Measurements from ENCODE around the gene ADCK1. TPM values are rescaled to one million over a fixed set of nuclear protein-coding genes. Genes with fewer than 3 reads are reported as not detected.

The ADCK1 gene
- total and polyA plus RNA-seq, 2 experiments from 2014 or later: 6.7 to 11.2 TPM

DNA sequence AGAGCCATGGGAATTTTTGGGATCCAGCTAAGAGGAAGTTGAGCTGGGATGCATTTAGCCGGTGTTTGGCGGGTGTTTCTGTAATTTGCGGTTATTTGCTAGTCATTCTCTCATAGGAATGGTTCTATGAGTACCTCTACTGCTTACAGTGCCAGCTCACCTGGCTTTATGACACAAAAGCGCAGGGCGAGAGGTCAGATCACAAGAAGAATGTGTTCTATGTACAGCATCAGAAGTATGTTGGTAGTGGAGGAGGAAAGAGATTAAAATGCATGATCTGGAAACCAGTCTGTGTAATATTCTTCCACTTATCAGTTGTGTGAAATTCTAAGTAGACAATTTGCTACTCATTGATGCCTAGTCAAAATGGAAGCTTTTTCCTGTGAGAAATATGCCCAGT, 173.3 kb downstream of the ADCK1 start (continued):
- TF ChIP-seq ZNF462 (CRISPR knock-in tag; IDR thresholded peaks at IDR 0.05): no peak

- Mint-ChIP-seq H3K27me3 (ENCODE audit: insufficient read depth, low read depth, poor library complexity) (peaks cover 6% of the 10 kb centered on the region), H3K36me3 (ENCODE audit: low read depth) (no peaks in the 10 kb centered on the region), H3K4me1 (peaks cover 19% of the 10 kb centered on the region), H3K27ac (no peak overlapping the region), H3K9me3 (no peaks in the 10 kb centered on the region), H3K4me3 (no peak overlapping the region)
- TF ChIP-seq EZH2phosphoT487 (IDR thresholded peaks at IDR 0.05; ENCODE audit: unreplicated experiment): no peak
- no peak for TF ChIP-seq POLR2AphosphoS5 (IDR thresholded peaks at IDR 0.05; ENCODE audit: low read depth)
- TF ChIP-seq REST (IDR thresholded peaks at IDR 0.05; ENCODE audit: unreplicated experiment): no peak
- no peak for TF ChIP-seq ZNF114 (CRISPR knock-in tag; IDR thresholded peaks at IDR 0.05)
- TF ChIP-seq NANOG (IDR thresholded peaks at IDR 0.05; ENCODE audit: borderline replicate concordance): no peak
- TF ChIP-seq EZH2 (IDR thresholded peaks at IDR 0.05; ENCODE audit: low read depth, unreplicated experiment): no peak
- Histone ChIP-seq H3K4me3 (no peak overlapping the region), H3K79me2 (replicated peaks; ENCODE audit: insufficient read depth) (no peaks in the 10 kb centered on the region), H3K36me3 (ENCODE audit: insufficient read depth) (no peaks in the 10 kb centered on the region), H3K9me2 (ENCODE audit: insufficient read depth) (no peaks in the 10 kb centered on the region), H3F3A (replicated peaks; ENCODE audit: low read depth) (0 out of 2 replicates have a peak, but pooled peaks cover 3% of the 10 kb centered on the region), H3K4me2 (no peak overlapping the region), H3K27ac (ENCODE audit: low read depth) (no peak overlapping the region), H4K20me1 (replicated peaks; ENCODE audit: insufficient read depth) (no peaks in the 10 kb centered on the region), H3K27me3 (ENCODE audit: insufficient read depth) (peaks cover 4% of the 10 kb centered on the region), H3K4me1 (ENCODE audit: insufficient read depth) (peaks cover 8% of the 10 kb centered on the region; the same call in 1 of the 2 replicates), H2AFZ (no peak overlapping the region)
- no peak for DNase-seq (ENCODE audit: low spot score)
- no peak for ATAC-seq
Measured at GRCh38 chr14:77976591-77976990, 176.7 kb downstream of the ADCK1 start.
